Epithelial cell of esophagus (primary cell): ENCODE results near the gene SGMS2.

Source experiments
- DNase-seq: peaks from one replicate; pipeline ENCODE4 v3.0.0; 2010; ENCODE audit warnings: low read depth
- H3K4me3 ChIP-seq: 2 replicates; pipeline ENCODE4 v1.5.1; 2011; ENCODE audit warnings: mild to moderate bottlenecking, low read length, control low read depth
- CTCF ChIP-seq: IDR thresholded peaks from 2 replicates; pipeline ENCODE4 v1.5.1; 2011; ENCODE audit warnings: low read depth, mild to moderate bottlenecking, low read length, control low read depth, inconsistent platforms; ENCODE audit not compliant: insufficient read depth; ENCODE audit errors: missing control alignments

The SGMS2 gene

GRCh38 chr4:107793996-107794395, 30.7 kb upstream of the SGMS2 start:
- H3K4me3 ChIP-seq: no peak overlapping the region
- no peak for DNase-seq
- no peak for TF ChIP-seq CTCF

DNA sequence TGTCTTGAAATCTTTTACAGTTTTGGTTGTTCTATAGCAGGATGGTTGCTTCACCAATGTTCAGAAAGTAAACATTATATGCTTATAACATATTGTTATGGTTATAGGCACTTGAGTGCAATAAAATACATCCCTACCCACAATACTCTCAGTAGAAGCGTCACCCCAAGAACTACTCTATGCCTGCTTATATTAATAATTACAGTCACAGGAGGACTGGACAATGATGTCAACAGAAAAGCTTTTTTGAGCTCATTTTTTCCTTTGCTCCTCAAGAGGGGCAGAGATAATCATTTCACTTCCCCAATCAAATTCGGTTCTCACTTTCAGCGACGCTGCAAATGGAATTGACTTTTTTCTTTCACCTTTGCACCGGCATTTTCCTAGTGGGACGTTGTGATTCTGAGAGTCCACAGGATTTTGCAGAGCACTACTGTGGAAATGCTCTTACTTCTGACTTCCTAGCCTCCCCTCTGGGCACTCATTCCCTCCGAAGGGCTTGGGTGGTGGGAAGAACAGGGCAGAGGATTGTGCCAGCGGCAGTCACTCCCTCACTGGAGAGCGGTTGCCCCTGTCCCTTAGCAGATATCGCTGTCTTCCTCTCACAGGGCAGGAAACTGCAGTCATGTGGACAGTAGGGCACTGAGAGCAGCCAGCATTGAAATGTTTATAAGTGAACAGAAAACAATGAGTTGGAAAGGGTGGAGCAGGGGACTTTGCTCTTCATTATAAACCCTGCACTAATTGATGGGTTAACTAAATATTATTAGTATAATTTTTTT, 24.9 kb upstream of the SGMS2 start:
- H3K4me3 ChIP-seq: no peak overlapping the region
- no peak for TF ChIP-seq CTCF
- DNase-seq: no peak

DNA sequence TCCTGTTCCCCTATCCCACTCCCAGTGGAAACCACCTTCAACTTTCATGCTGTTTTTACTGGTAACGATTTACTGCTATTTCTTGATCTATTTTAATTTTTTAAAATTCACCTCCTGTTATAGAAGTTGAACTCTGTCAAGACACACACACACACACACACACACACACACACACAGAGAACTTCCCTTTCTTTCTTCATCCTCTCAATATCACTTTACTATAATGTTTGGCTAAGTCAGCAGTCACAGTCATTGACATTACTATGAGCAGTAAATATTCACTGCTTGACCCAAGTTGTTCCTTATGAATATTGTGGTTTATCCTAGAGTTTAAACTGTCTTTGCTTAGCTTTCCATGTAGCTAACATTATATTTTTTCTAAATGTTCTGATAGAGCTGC, 24.0 kb upstream of the SGMS2 start:
- no peak for DNase-seq
- no peak for TF ChIP-seq CTCF
- H3K4me3 ChIP-seq: no peak overlapping the region

- no peak overlapping the region for H3K4me3 ChIP-seq
- TF ChIP-seq CTCF: no peak
- peak; percentile 88 for DNase-seq
These were observed 22.9 kb upstream of the SGMS2 start for GRCh38 chr4:107801766-107802211.

DNA sequence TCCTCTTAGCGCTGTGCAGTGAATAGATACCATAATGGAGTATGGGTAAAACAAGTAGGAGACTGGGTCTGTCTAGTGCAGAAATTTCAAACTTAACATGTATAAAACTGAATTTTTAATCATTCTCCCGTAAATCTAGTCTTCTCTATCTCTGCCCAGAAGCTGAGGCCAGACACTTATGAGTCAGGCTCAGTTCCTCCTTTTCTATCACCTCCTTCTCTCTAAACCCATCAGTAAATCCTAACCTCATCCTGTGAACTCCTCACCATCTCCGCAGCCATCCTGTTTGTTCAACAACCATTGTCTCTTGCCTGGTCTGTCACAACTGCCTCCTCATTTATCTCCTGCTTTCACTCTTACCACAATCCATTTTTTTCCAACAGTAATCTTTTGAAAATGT, 19.8 kb upstream of the SGMS2 start:
- TF ChIP-seq CTCF: no peak
- H3K4me3 ChIP-seq: no peak overlapping the region
- DNase-seq: no peak

GRCh38 chr4:107806196-107806595, 18.5 kb upstream of the SGMS2 start:
- no peak for DNase-seq
- TF ChIP-seq CTCF: no peak
- H3K4me3 ChIP-seq: no peak overlapping the region

- TF ChIP-seq CTCF: no peak
- no peak overlapping the region for H3K4me3 ChIP-seq
- no peak for DNase-seq
These were observed 16.2 kb upstream of the SGMS2 start for GRCh38 chr4:107808572-107808971.
